ENCODE results near the gene GSTK1.

Gene GSTK1

GRCh38 chr7:143248761-143249354 is 14.4 kb upstream of the GSTK1 start:
- TF ChIP-seq CTCF (IDR thresholded peaks at IDR 0.05), result no peak
- DNase-seq, result no peak
- Mint-ChIP-seq H3K9me3 (peaks cover 19% of the 10 kb centered on the region), H3K4me1 (peaks cover 8% of the 10 kb centered on the region), H3K4me3 (no peak overlapping the region), H3K27me3 (ENCODE audit: low read depth, poor library complexity) (peaks cover 28% of the 10 kb centered on the region), H3K36me3 (ENCODE audit: low read depth) (peaks cover 6% of the 10 kb centered on the region), H3K27ac (no peak overlapping the region)

- Mint-ChIP-seq H3K27ac (no peak overlapping the region), H3K36me3 (ENCODE audit: low read depth) (peaks cover 7% of the 10 kb centered on the region), H3K4me3 (no peak overlapping the region), H3K4me1 (no peaks in the 10 kb centered on the region), H3K9me3 (peaks cover 25% of the 10 kb centered on the region), H3K27me3 (ENCODE audit: low read depth, poor library complexity) (peaks cover 32% of the 10 kb centered on the region)
- no peak for TF ChIP-seq CTCF (IDR thresholded peaks at IDR 0.05)
- DNase-seq, result no peak
Observed at GRCh38 chr7:143250199-143250598, 13.0 kb upstream of the GSTK1 start.

- no peak for TF ChIP-seq CTCF (IDR thresholded peaks at IDR 0.05)
- DNase-seq, result no peak
- Mint-ChIP-seq H3K27me3 (ENCODE audit: low read depth, poor library complexity) (peaks cover 31% of the 10 kb centered on the region), H3K9me3 (peaks cover 25% of the 10 kb centered on the region), H3K4me1 (no peaks in the 10 kb centered on the region), H3K36me3 (ENCODE audit: low read depth) (peaks cover 7% of the 10 kb centered on the region), H3K4me3 (no peak overlapping the region), H3K27ac (no peak overlapping the region)
Observed at GRCh38 chr7:143250822-143251221, 12.4 kb upstream of the GSTK1 start.

GRCh38 chr7:143252006-143252405 is 11.2 kb upstream of the GSTK1 start:
- H3K4me1 Mint-ChIP-seq, result no peaks in the 10 kb centered on the region
- DNase-seq, result no peak
- H3K27ac Mint-ChIP-seq, result no peak overlapping the region
- peaks cover 7% of the 10 kb centered on the region for H3K36me3 Mint-ChIP-seq (ENCODE audit: low read depth)
- peaks cover 26% of the 10 kb centered on the region for H3K27me3 Mint-ChIP-seq (ENCODE audit: low read depth, poor library complexity)
- TF ChIP-seq CTCF (IDR thresholded peaks at IDR 0.05), result no peak
- no peak overlapping the region for H3K4me3 Mint-ChIP-seq
- peaks cover 25% of the 10 kb centered on the region for H3K9me3 Mint-ChIP-seq

- peaks cover 7% of the 10 kb centered on the region for H3K36me3 Mint-ChIP-seq (ENCODE audit: low read depth)
- DNase-seq, result no peak
- H3K27me3 Mint-ChIP-seq (ENCODE audit: low read depth, poor library complexity), result peaks cover 16% of the 10 kb centered on the region
- TF ChIP-seq CTCF (IDR thresholded peaks at IDR 0.05), result no peak
- no peak overlapping the region for H3K27ac Mint-ChIP-seq
- peaks cover 21% of the 10 kb centered on the region for H3K9me3 Mint-ChIP-seq
- H3K4me3 Mint-ChIP-seq, result no peak overlapping the region
- no peaks in the 10 kb centered on the region for H3K4me1 Mint-ChIP-seq
Observed at GRCh38 chr7:143255564-143255963, 7.7 kb upstream of the GSTK1 start.

- H3K27me3 Mint-ChIP-seq (ENCODE audit: low read depth, poor library complexity), result peaks cover 22% of the 10 kb centered on the region
- TF ChIP-seq CTCF (IDR thresholded peaks at IDR 0.05), result no peak
- peaks cover 7% of the 10 kb centered on the region for H3K36me3 Mint-ChIP-seq (ENCODE audit: low read depth)
- no peaks in the 10 kb centered on the region for H3K4me1 Mint-ChIP-seq
- peaks cover 21% of the 10 kb centered on the region for H3K9me3 Mint-ChIP-seq
- no peak overlapping the region for H3K27ac Mint-ChIP-seq
- H3K4me3 Mint-ChIP-seq, result no peak overlapping the region
- no peak for DNase-seq
Observed at GRCh38 chr7:143256325-143256724, 6.9 kb upstream of the GSTK1 start.
